Progenitor cell of endocrine pancreas (in vitro differentiated cells): Measurements from ENCODE around the gene MAGI1. TPM values are rescaled to one million over a fixed set of nuclear protein-coding genes. Genes with fewer than 3 reads are reported as not detected.

Experiments used
- DNase-seq: peaks from one replicate; pipeline ENCODE4 v3.0.0; 2021; ENCODE audit warnings: low spot score; ENCODE audit not compliant: unreplicated experiment
- H3K27ac Mint-ChIP-seq: 2 replicates; pipeline ENCODE4 v1.8.0; 2021; ENCODE audit warnings: mild to moderate bottlenecking, moderate library complexity, mixed read lengths
- H3K27me3 Mint-ChIP-seq: 2 replicates; pipeline ENCODE4 v1.8.0; 2021; ENCODE audit warnings: mixed read lengths
- H3K36me3 Mint-ChIP-seq: 2 replicates; pipeline ENCODE4 v1.8.0; 2022; ENCODE audit warnings: mixed read lengths; ENCODE audit not compliant: insufficient read depth
- H3K4me1 Mint-ChIP-seq: 2 replicates; pipeline ENCODE4 v1.8.0; 2021; ENCODE audit warnings: low read depth, mixed read lengths
- H3K4me3 Mint-ChIP-seq: 2 replicates; pipeline ENCODE4 v1.8.0; 2021; ENCODE audit warnings: low read depth, mild to moderate bottlenecking, moderate library complexity, mixed read lengths
- H3K9me3 Mint-ChIP-seq: 2 replicates; pipeline ENCODE4 v1.8.0; 2021; ENCODE audit warnings: low read depth, mixed read lengths
- CTCF ChIP-seq: fragments of 200-600 bp; sonication (generic); IDR thresholded peaks from one replicate; pipeline ENCODE4 v1.5.0; 2021; ENCODE audit warnings: antibody characterized with exemption, mild to moderate bottlenecking; ENCODE audit not compliant: unreplicated experiment
- long read RNA-seq: library from polyadenylated mRNA; unstranded; transcript quantifications from one replicate; pipeline ENCODE4 v2.0.0, GENCODE V29; 2020
- total RNA-seq: library from RNA; stranded (reverse); gene quantifications from 2 replicates; pipeline ENCODE4 v1.2.1, GENCODE V29; 2021

The MAGI1 gene
- total RNA-seq: 142 and 150 TPM in 2 replicates
- long read RNA-seq, partial matches to known transcripts: 2 of 56 reads
- long read RNA-seq, other reads (novel, unspliced or antisense): 54 of 56 reads

- H3K4me3 Mint-ChIP-seq: peak within 1 kb of the TSS; percentile 98
- peaks cover 27% of the 10 kb centered on the region for H3K4me1 Mint-ChIP-seq
- DNase-seq: peak; percentile 85
- H3K27me3 Mint-ChIP-seq: peaks cover 3% of the 10 kb centered on the region
- H3K27ac Mint-ChIP-seq: peak within 1 kb of the TSS; percentile 98
- peaks cover 7% of the 10 kb centered on the region for H3K36me3 Mint-ChIP-seq
- TF ChIP-seq CTCF: no peak
- no peaks in the 10 kb centered on the region for H3K9me3 Mint-ChIP-seq
These were observed at the start of gene MAGI1 for GRCh38 chr3:66038726-66039589. Gene MAGI1, minus strand, starts transcription at chr3:66038918. Its CDS starts 610 bp downstream, at chr3:66038308.

GRCh38 chr3:66083784-66084213 is 45.1 kb upstream of the MAGI1 start:
- H3K4me1 Mint-ChIP-seq: peaks cover 21% of the 10 kb centered on the region
- no peak for TF ChIP-seq CTCF
- peak overlapping the region; percentile 22 for H3K4me3 Mint-ChIP-seq
- no peak for DNase-seq
- no peaks in the 10 kb centered on the region for H3K9me3 Mint-ChIP-seq
- H3K36me3 Mint-ChIP-seq: no peaks in the 10 kb centered on the region
- H3K27me3 Mint-ChIP-seq: no peaks in the 10 kb centered on the region
- peak overlapping the region; percentile 83 for H3K27ac Mint-ChIP-seq

- Mint-ChIP-seq H3K27ac (peak overlapping the region; percentile 83), H3K4me1 (peaks cover 21% of the 10 kb centered on the region), H3K36me3 (no peaks in the 10 kb centered on the region), H3K27me3 (no peaks in the 10 kb centered on the region), H3K9me3 (no peaks in the 10 kb centered on the region), H3K4me3 (no peak overlapping the region)
- TF ChIP-seq CTCF: no peak
- no peak for DNase-seq
These were observed 44.5 kb upstream of the MAGI1 start for GRCh38 chr3:66083096-66083678.

- no peak overlapping the region for H3K27ac Mint-ChIP-seq
- H3K4me1 Mint-ChIP-seq: peaks cover 21% of the 10 kb centered on the region
- no peaks in the 10 kb centered on the region for H3K9me3 Mint-ChIP-seq
- H3K36me3 Mint-ChIP-seq: no peaks in the 10 kb centered on the region
- no peak for TF ChIP-seq CTCF
- no peak for DNase-seq
- no peak overlapping the region for H3K4me3 Mint-ChIP-seq
- no peaks in the 10 kb centered on the region for H3K27me3 Mint-ChIP-seq
These were observed 44.0 kb upstream of the MAGI1 start for GRCh38 chr3:66082679-66083078.

- no peak for TF ChIP-seq CTCF
- Mint-ChIP-seq H3K27me3 (no peaks in the 10 kb centered on the region), H3K36me3 (no peaks in the 10 kb centered on the region), H3K27ac (no peak overlapping the region), H3K4me3 (no peak overlapping the region), H3K9me3 (no peaks in the 10 kb centered on the region), H3K4me1 (peaks cover 23% of the 10 kb centered on the region)
- DNase-seq: no peak
These were observed 41.4 kb upstream of the MAGI1 start for GRCh38 chr3:66080167-66080566.
